HG02938 (cell line): ENCODE results near the gene RASSF10.
"Not testable (repeated sequence)": the region's sequence is repeated elsewhere in the genome, so short reads cannot be mapped to it uniquely, and the experiment has no call there.

Source experiments
- ATAC-seq: cut with Tn5 transposase; IDR thresholded peaks from one replicate; pipeline ENCODE4 v1.9.1; 2021; ENCODE audit warnings: mild to moderate bottlenecking, moderate library complexity; ENCODE audit not compliant: unreplicated experiment

RASSF10 gene

GRCh38 chr11:13019313-13019712, 10.2 kb downstream of the RASSF10 start:
- ATAC-seq = no peak

- no peak for ATAC-seq
Observed at GRCh38 chr11:13023423-13023822, 14.3 kb downstream of the RASSF10 start.

- ATAC-seq = no peak
Observed at GRCh38 chr11:13026722-13027121, 17.6 kb downstream of the RASSF10 start.

- no peak for ATAC-seq
Observed at GRCh38 chr11:13028322-13028721, 19.2 kb downstream of the RASSF10 start.

DNA sequence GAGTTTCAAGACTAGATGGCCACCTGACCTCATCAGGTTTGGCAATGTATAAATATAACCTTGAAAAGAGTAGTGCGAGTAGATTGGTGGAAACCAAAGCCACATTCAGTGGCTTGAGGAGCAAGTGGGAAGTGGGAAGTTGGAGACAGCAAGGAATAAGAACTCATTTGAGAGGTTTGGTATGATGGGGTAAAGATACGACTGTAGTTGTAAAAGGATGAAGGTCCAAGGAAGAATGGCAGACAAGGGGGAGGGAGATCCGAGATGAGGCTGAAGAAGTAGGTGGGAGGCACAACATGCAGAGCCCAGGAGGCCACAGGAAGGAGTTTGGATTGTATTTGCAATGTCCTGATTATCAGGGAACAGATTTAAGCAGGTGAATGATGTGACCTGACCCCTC, 20.8 kb downstream of the RASSF10 start:
- no peak for ATAC-seq

DNA sequence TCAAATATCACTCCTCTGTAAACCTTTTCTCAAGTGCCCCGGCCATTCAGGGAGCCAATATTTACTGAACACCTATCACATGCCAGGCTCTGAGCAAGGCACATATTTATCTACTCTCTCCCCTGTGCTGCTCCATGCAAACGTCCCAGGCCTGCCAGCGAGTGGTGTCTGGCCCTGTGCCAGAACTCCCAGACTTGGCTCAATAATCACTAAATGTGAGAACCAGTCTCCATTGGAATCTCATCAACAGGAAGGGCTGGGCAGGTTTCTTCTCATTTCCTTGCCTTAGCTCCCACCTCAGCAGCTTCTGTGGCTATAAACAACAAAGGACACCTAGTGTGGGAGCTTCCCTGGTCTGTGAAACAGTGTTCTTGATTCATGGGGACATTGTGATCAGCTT, 21.7 kb downstream of the RASSF10 start:
- no peak for ATAC-seq

GRCh38 chr11:13031349-13031748, 22.2 kb downstream of the RASSF10 start:
- ATAC-seq = no peak

DNA sequence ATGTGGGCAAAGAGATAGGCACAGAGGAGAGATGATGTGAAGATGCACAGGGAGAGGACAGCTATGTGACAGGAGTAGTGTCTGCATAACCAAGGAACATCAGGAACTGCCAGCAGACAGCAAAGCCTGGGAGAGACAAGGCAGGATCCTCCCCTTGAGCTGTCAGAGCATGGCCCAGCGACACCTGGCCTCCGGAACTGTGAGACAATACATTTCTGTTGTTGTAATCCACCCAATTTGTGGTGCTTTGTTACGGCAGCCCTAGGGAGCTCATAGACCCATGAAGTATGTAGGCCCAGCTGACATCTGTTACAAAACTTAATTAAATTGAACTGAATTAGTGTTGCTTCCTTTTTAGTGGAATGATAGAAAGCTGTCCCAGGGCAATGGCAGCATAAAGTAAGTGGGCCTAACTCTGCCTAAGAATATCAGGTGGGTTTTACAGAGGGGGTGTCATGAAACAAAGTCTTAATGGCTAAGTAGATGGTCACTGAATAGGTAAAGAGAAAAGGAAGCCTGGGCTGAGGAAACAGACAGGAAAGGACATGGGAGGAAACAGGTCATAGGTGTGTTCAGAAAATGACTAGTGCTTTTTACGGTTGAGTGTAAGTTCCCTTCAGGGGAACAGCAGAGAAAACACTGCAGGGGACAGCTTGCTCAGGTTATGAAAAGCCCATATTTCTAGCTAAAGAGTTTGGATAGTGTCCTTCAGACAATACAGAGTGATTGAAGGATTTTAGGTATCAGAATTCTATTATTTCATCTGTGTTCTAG, 24.8 kb downstream of the RASSF10 start:
- no peak for ATAC-seq

DNA sequence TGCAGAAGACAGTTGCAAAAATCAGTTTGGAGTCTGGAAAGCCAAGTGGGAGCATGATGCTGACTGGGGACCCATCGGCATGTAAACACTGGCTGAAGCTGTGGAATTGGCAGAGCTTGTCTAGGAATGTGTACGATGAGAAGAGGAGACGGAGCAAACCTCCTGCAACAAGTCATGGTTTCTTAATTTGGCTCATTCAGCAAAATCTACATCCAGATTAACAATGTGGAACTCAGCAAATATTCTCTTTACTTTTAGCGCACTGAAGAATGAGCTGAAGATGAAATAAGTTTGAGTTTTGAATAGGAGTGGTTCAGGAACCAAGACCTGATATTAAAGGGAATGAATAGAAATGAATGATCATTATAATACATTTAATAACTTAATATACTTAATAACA, 26.6 kb downstream of the RASSF10 start:
- ATAC-seq = no peak

GRCh38 chr11:13036235-13036634, 27.1 kb downstream of the RASSF10 start:
- ATAC-seq = no peak

DNA sequence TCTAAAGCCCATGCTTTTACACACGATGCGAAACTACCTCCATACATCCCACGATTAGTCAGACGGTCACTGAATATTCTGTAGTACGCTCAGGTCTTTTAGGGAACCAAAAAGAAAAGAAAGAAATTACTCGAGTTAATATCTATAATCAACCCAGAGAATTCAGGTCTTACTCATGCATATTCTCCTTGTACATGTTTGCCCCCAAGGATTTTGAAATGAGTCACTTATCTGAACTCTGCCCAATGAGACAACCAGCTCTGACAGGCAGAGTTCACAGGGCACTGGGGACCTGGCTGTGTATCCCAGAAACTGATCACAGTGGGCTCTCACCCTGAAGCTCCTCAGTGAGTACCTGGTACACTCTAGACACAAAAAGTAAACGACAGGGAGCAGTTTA, 29.2 kb downstream of the RASSF10 start:
- ATAC-seq = no peak

GRCh38 chr11:13039126-13039525, 30.0 kb downstream of the RASSF10 start:
- no peak for ATAC-seq

GRCh38 chr11:13040969-13041561, 31.9 kb downstream of the RASSF10 start:
- no peak for ATAC-seq

DNA sequence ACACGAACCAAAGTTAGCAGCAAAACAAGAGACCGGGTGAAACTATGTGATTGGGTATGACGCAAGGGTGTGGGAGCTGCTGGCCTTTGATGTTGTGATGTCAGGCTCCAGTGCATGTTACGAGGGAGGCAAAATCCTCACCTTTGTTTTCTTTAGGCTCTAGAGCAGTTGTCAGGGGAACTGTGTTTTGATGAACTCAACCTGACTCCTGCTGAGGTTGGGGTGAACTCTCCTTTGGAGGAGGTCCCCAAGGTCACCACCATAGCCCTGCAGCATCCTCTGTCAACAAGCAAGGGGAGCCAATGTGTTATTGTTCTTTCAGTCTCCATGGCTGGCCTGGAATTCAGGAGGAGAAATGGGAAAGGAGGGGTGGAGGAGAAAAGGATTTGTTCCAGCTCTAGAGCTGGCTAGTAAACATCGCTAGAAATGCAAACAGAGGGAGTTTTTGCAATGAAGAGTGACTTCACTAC, 33.8 kb downstream of the RASSF10 start:
- no peak for ATAC-seq

DNA sequence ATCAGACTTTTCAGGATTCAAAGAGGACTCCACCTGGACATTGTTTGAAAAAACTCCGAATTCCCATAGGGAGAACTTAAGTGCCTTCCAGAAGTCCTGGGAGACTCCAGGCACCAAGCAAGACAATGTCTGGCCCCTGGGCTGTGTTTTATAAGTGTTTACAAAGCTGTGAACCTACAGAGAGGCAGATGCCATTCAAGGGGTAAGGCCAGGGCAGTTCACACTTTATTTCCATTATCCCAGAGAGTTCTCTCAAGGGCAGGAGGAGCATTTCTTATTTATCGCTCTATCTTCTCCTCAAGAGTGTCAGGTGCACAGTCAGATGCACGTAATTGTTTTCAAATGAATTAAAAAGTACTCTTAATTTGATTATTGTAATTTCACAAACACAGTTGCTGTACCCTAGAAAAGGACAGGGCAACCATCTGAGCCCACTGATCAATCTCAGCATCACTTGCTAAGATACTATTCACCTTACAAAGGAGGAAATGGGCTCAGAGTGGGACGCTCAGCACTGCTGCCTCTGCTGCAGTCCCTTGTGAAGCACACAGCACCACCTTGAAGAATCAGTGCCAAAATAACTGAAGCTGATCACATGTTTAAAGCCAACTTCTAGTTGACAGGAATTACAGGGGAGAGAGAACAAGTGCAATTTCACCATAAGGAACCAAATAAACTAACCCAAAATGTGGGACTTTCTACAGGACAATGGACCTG, 35.0 kb downstream of the RASSF10 start:
- no peak for ATAC-seq

DNA sequence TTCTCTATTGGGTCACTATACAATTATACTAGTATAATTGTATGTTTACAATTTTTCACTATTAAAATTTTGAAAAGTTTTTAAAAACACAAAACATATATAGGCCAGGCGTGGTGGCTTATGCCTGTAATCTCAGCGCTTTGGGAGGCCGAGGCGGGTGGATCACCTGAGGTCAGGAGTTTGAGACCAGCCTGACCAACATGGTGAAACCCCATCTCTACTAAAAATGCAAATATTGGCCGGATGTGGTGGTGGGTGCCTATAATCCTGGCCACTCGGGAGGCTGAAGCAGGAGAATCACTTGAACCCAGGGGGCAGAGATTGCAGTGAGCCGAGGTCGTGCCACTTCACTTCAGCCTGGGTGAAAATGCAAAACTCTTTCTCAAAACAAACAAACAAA, 36.0 kb downstream of the RASSF10 start:
- not testable (repeated sequence) for ATAC-seq

- ATAC-seq = no peak
Observed at GRCh38 chr11:13045734-13046133, 36.6 kb downstream of the RASSF10 start.

- no peak for ATAC-seq
Observed at GRCh38 chr11:13046637-13047570, 37.8 kb downstream of the RASSF10 start.

GRCh38 chr11:13047884-13048283, 38.8 kb downstream of the RASSF10 start:
- no peak for ATAC-seq

DNA sequence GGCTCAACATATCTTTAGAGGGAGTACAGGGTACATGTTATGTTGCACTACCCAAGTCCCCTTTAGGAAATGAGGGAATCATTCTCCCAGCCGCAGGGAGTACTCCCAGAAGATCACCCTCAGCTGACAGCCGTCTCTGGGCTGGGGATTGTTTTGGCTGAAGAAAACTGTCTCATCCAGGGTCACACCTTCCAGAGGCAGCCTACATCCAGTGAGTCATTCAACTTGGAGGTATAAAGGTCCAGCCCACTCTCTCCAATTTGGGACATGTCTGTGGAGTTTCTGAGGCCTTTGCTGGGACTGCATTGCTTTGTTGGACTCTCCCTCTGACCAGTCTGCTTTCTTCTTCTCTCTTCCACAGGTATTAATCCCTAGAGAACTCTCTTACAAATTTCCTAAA, 42.1 kb downstream of the RASSF10 start:
- ATAC-seq = no peak

- no peak for ATAC-seq
Observed at GRCh38 chr11:13052130-13052571, 43.0 kb downstream of the RASSF10 start.
